ENCODE results near the gene ARHGEF28.

- TF ChIP-seq CTCF (IDR thresholded peaks at IDR 0.05): no peak
- TF ChIP-seq EZH2 (IDR thresholded peaks at IDR 0.05; ENCODE audit: borderline replicate concordance, insufficient read depth, low read depth, low read length, poor library complexity, severe bottlenecking): no peak
Observed at GRCh38 chr5:73985145-73985544, 359.1 kb downstream of the ARHGEF28 start.

Measured in B cell (primary cell).